GM18873 (cell line): ENCODE data around the gene CCNB2.
"Not testable (repeated sequence)": the region's sequence is repeated elsewhere in the genome, so short reads cannot be mapped to it uniquely, and the experiment has no call there.

Source experiments
- ATAC-seq: cut with Tn5 transposase; IDR thresholded peaks from one replicate; pipeline ENCODE4 v1.9.1; 2021; ENCODE audit warnings: mild to moderate bottlenecking, moderate library complexity, moderate number of reproducible peaks; ENCODE audit not compliant: unreplicated experiment, low FRiP score

CCNB2 gene

DNA sequence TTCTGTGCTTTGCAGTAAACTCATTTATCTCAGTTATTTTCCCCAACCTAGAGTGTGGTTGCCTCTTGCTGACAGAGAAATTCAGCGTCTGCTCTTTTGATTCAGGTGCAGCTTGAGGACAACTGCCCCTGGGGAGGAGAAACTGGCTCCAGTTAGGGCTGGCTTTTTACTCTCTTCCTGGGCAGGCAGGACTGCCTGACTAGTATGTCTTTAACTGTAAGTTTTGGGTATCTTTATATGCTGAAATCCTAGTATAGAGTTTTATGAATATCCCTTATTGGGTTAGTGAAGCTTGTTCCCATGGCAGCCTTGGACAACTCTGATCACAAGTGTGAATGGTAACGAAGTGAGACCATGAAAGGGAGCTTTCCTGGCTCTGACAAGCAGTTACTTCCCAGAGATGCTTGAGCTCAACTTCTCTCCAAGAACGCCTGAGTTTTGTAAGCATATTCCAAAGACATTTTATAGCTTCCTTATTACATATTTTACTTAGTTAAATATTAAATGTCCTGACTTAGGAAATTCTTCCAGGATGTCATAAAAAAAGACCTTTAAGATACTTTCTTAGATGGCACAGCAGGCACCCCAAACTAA lies 27.1 kb downstream of the CCNB2 start:
- ATAC-seq: no peak

DNA sequence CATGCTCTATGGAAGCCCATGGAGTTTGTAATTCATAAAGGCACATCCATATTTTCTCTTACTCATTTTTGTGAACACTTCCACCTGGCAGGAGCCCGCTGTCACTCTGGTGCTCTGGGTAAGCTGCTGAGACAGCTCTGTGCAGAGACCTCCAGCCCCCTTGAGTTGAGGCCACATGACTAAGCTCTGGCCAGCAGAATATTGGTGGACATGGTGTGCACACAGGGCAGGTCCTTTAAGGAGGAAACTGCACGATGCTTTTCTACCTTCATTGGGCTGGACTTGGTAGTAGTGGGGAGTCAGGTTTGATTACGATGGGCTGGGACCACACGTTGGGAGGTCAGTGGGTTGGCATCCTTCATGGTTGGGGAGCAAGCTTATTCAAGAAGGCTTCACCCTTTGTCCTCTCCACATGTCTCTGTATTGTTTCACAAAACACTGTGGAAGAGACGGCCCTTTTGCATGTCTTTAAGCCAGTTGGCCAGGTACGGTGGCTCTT lies 29.0 kb downstream of the CCNB2 start:
- ATAC-seq: no peak

DNA sequence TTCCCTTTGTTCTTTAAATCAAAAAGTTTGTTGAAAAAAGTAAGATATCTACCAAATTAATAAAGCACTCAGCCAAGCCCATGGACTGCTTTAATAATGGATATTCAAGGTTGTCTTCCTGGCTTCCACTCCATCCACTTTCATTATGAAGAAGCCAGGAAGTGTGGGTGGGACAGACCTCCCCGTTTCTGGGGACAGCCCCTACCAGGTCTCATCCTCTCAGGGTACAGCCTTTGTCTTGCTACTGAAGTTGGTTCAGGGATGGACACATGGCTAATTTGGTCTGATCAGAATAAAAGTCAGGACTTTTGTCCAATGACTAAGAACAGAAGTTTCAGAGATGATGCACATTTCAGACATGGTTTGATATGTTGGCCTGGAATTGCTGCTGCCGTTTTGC lies 32.6 kb downstream of the CCNB2 start:
- no peak for ATAC-seq

DNA sequence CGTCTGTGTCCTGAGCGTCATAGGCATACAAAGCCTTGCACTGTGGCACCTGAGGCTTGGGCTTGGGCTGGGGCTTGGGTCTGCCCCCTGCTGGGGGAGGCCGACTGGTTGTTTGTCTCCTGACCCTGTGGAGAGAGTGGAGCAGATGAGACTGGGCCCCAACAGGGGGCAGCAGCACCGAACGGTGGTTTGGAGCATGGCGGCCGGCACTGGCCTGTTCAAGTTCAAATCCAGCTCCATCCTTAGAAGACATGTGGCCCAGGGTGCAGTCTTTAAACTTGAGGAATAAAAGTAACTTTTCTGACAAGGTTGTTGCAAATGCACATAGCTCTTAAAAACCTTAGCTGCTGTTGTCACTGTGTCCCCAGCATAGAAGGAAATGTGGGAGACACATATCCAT lies 33.3 kb downstream of the CCNB2 start:
- ATAC-seq: no peak

DNA sequence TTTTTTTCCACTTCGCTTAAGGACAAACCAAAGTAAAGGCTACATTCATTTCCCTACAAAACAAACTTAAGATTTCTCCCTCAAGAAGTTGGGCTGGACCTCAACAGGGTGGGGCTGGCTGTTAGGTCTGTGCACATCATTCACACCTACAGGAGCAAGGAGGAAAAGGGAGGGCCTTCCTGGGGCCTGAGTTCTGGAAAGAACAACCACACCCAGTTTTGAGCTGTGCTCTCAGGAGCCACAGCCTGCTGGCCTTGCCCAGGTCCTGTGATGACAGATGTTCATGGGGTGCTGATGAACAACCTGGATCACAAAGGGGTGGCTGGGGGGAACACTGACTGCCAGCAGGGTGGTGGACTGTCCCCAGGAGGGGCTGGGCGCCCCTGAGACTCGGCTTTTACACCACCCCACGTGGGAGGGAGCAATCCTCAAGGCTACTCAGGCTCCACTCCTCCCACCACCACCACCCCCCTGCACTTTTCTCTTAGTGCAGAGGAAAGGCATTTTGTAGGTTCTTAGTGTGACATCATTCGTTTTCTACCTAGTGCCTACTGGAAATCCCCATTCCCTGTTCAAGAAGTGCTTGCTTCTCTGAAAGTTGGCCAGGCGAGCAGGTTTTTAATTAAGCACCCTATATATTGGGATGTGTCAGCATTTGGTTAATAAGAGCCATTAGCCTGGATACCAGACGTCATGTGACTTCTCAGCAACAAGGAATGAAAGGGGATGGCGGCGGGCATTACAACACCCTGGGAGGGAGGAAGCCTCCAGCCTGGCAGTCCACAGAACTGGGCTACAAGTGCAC lies 35.7 kb downstream of the CCNB2 start:
- ATAC-seq: no peak

DNA sequence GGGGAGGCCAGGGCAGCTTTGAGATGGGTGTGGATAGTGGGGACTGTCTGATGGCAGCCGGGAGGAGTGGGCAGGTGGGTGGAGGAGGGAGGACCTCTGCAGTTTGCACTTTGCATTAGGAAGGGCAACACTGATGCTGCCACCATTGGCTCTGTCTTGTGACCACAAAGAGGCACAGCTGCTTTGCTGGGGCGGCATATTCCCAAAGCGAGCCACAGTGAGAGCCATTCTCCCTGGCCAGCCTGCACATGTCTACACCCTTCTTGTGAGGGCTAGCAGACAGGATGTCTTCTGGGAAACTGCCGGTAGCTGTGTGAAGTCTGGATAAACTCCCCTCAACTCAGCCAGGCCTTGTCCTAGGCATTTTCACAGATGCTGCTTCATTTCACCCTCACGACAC lies 38.3 kb downstream of the CCNB2 start:
- ATAC-seq: no peak

DNA sequence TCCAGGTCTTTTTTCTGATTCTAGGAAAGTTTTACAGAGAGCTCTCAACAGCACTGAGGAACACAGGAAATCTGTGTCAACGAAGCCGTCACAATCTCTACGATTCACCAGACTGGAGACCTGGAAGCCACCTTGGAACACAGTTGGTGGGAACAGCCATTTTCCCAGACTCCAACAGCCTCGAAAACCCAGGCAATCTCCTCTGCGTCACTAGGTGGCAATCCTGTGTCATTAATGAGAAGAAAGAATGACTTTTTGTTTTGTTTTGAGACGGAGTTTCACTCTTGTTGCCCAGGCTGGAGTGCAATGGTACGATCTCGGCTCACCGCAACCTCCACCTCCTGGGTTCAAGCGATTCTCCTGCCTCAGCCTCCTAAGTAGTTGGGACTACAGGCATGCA lies 39.6 kb downstream of the CCNB2 start:
- ATAC-seq: not testable (repeated sequence)

DNA sequence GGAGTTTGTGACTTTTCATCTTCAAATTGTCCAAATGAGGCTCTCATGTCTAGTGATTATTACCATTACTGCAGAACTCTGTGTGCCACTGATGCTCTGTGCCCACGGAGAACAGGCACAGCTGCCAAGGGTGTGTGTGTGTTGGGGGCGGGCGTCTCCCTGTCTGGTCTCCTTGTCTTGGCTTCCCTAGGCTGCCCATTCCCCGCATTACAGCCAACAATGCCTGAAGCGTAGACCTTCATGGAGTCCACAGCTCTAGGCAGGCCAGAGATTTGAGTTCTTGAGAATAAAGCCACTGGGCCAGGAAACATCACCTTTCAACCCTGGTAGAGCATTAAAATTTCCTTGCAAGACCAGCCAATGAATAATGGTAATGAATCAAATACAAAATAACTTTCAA lies 42.7 kb downstream of the CCNB2 start:
- ATAC-seq: no peak

DNA sequence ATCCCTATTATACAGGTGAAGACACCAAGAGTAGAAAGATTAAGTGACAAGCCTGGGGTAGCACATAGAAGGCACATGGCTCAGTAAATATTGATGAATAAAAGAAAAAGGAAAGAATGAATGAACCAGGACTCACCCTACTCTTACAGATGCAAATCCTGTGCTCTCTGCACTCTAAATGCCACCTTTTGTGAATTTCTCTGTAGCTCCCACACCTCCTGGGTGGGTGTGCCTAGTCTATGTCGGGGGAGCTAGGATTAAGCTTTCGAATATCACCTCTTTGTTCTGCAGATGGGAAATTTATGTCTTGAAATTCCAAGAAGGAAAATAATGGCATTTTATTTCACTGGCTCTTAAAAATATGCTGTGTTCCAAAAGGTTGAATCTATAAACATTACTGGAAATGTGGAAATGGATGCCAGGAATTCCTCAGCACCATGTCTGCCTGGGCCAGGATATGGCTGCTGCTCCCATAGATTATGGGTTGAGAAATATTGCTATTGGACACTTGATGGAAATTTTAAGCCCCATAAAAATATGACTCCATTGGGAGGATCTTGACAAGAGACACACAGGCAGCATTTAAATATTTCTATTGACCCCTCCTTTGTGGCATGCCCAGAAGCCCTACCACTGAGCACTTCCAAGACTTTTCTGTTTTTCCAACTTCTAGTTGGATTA lies 43.3 kb downstream of the CCNB2 start:
- ATAC-seq: no peak

DNA sequence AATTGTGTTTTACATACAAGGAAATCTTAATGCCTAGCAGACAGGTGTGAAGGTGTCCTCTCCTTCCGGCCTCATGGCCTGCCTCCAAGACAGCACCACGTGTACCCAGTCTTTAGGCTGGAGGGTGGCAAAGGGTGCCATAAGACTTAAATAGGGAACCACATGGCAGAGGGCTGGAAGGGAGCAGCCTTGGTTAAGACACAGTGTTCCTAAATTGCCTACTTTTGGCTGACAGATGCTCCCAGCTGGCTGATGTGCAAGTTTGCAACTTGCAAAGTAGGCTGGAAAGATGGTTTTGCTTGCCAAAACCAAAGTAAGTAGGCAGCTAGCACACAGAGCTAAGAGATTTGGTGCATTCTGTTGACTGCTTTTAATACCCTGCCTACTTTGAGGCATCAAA lies 45.2 kb downstream of the CCNB2 start:
- no peak for ATAC-seq

DNA sequence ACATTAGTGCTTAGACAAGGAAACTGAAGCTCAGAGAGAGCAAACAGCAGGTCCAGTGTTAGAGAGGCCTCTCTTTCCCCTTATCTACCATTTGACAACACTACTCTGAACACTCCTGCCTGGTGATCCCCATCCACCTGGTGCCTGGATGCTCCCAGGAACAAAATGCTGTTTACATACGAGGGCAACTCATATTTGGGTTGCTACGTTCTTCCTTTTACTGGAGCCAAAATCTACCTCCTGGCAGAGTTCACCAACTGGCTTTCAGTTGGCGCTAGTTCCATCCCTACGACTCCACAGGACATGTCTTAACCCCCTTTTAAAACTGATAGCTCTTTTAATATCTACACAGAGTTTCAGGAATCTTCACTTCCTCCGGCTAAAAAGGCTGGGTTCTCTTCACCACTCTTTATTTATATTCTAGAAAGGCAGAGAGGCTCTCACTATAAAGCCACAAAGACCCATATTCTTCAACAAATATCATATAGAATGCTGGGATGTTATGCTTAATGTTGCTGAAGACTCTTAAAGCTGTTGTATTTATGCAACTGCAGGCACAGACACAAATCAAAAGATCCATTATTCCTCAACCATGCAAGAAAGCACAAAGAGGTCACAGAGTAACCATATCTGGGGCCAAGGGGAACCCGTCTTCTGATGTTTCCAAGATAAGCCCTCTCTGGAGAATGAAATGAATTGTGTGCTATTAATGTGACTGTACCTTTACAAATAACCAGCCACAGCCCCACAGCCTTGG lies 47.9 kb downstream of the CCNB2 start:
- no peak for ATAC-seq

DNA sequence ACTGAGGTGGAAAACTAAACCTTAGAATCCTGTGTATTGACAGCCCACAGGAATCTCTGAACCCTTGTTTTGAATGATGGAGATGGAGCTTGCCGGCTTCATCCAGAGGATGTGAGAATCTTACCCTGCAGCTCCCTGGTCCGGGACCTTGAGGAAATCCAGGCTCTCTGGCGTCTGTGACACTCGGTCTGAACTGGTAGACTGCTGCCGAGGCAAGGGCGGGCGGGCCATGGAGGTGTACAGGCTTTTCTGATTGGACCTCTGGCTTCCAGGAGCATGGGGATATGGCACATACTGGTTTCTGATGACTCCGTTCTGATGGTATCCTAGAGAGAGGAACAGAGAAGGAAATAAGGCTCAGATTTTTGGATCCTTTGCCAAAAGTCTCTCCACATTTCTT lies 48.5 kb downstream of the CCNB2 start:
- ATAC-seq: no peak

DNA sequence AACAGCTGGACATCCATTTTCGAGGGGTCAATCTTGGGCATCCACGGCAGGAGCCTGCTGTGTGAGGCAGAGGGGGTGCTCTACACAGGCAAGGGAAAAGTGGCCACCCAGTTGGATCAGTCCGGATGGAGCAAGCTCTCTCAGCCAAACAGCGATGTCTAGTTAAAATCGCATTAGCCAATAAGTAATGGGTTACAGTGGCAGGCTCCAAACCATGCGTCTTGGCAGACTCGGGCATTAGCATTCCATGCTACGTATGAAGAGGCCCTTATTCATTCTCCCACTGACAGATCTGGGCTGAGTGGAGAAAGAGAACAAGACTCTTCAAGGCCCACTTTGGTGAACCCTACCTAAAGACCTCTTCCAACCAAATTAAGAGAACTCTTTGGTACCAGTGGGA lies 49.3 kb downstream of the CCNB2 start:
- ATAC-seq: no peak

DNA sequence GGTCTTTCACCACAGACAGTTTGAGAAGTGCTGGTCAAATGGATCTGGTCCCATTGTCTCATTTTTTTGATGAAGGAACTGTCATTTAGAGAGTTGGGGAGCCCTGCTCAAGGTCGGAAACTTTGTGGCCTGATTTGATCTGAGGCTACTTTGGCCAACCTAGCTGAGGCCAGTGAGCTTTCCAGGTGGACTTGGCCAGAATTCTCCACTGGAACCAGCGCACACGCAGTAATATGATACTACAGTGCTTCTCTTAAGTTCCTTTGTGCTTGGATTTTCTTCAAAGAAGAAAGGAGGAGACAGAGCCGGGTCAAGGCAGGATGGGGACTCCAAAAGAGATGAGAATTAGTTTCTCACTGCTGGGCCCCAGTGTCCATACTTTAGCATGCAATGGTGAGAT lies 50.5 kb downstream of the CCNB2 start:
- ATAC-seq: no peak

DNA sequence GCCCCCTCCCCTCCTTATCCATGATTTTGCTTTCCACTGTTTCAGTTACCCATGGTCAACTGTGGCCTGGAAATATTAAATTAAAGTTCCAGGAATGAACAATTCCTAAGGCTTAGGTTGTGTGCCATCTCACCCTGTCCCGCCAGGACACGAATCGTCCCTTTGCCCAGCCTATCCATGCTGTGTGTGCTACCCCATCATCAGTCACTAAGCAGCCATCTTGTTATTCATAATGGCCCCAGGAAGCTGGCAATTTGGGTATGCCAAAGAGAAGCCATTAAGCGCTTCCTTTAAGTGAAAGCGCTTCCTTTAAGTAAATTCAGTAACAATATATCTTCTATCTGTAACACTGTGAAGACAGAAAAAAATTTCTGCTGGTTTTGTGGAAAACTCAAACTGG lies 52.5 kb downstream of the CCNB2 start:
- ATAC-seq: no peak

DNA sequence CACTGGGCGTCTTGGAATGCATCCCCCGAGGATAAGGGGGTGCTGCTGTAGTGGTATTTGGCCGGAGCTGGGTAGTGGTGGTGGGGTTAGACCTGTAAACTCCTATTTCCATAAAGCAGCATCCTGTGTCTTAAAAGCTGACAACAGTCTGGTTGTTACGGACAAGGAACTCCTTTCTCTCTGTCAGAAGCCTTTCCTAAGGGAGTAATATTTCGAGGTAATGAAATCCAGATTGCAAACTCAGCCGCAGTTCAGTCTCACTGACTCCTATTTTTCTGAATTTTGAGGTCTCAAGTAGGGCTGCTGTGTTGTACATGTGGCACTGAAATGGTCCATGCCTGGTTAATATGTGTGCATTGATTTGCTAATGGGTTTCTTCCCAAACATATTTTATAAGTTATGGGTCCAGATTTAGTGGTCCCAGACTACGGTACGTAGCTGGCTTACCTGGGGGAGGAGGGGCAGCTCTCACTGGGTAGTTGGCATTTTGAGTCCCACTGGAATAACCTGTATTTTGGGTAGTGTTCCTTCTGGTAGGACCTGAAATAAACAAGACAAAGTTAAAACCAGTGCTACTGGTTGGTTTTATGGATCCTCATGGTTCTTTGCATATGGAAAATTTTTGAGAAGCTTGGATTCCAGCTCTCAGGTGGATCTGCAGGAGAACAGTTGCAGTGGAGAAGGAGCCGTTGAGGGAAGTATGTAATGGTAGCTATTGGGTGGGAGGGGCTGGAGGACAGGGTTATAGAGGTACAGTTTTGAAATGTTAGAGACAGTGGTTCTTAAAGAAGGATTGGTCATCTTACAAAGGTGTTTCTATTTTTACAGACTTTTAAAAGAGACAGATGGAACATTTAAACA lies 53.1 kb downstream of the CCNB2 start:
- ATAC-seq: no peak

DNA sequence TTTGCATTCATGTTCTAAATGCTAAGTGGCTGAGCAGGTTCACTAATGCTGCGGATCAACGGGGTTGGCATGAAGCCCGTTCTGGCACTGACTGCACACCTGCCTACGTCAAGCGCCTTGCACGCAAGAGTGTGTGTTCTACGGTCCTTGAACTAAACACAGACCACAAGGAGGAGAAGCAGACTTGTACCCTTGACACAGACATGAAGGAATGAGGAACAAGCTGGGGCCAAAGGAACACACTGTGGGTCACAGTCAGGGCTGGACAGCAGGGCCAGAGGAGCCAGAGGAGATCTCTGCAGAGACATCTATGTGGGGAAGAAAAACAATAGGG lies 53.7 kb downstream of the CCNB2 start:
- ATAC-seq: no peak

DNA sequence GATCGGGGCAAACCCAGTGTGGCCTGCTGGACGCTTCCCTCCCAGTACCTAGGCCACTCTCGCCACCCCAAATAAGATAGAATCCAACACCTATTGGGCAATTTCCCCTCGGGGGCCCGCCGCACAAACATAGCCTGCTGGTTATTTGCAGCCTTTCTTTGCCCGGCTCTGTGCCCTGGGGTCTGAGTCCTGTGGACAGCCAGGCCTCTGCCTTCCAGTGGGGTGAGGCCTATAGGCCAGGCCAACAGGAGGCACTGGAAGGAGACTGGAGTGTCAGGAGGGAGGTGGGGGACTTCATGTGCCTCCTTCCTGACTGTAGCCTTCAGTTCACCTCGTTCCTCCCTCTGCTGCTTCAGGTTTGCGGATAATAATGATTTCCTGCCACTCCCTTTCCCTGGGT lies 54.3 kb downstream of the CCNB2 start:
- ATAC-seq: no peak

DNA sequence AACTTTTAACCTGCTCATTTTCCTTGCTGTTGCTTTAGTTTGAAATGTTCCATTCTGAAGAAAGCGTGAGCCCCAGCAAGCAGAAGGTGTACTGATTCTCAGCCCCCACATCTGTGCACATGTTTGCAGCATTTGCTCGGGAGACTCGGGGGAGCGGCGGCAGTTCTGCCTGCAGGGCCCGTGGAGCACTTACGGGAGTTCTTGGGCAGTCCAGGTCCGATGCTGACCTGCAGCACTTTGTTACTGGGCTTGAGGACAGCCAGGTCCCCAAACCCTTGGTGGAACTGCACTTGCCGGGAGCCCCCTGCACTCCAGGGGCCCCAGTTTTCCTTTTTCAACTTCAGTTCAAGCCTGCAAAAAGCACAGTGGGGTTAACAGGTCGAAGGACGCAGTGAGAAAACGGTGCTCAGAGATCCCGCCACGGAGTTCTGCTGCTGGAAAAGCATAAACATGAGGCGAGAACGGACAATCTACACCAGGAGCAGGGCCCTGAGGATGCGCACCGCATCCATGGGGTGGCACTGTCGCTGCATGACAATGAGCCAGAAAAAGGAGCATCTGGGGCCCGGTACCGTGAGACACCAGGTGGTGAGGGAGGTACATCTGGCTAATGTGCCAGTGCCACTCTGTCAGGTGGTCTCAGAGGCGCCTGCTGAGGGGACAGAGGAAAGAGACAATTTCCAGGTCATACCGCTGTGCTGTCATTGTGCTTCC lies 56.1 kb downstream of the CCNB2 start:
- no peak for ATAC-seq

DNA sequence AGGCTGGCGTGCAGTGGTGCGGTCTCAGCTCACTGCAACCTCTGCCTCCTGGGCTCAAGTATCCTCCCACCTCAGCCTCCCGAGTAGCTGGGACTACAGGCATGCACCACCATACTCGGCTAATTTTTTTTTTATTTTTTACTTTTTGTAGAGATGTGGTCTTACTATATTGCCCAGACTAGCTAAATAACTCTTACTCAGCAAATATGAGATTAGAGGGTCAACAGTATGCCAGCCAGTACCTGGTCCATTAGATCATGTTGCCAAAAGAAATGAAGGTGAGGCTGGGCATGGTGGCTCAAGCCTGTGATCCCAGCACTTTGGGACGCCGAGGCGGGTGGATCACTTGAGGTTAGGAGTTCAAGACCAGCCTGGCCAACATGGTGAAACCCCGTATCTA lies 57.1 kb downstream of the CCNB2 start:
- ATAC-seq: not testable (repeated sequence)
